ENCODE data around the gene RALGPS2. TPM values are rescaled to one million over a fixed set of nuclear protein-coding genes. Genes with fewer than 3 reads are reported as not detected.
"Not testable (repeated sequence)": the region's sequence is repeated elsewhere in the genome, so short reads cannot be mapped to it uniquely, and the experiment has no call there.

The RALGPS2 gene
- total RNA-seq, 1 donor from 2014 or later = 29.8 TPM

DNA sequence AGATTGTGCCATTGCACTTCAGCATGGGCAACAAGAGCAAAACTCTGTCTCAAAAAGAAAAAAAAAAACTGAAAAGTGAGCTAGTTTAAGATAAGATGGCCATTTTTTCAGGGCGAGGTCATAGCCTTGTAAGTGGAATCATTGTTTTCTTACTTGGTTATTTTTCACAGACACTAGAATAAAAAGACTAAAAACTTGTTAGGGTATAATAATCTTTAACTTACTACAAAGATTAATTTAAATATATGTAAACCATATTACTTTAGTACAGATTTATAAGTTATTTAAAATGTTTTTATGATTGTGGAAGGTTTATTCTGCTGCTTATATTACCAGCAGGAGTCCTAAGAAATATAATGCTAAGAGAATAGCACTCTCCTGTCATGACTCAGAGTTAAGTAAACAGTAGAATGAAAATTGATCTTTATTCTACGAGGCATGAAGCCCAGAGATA lies 122.4 kb downstream of the RALGPS2 start:
- TF ChIP-seq, protein P1, sequence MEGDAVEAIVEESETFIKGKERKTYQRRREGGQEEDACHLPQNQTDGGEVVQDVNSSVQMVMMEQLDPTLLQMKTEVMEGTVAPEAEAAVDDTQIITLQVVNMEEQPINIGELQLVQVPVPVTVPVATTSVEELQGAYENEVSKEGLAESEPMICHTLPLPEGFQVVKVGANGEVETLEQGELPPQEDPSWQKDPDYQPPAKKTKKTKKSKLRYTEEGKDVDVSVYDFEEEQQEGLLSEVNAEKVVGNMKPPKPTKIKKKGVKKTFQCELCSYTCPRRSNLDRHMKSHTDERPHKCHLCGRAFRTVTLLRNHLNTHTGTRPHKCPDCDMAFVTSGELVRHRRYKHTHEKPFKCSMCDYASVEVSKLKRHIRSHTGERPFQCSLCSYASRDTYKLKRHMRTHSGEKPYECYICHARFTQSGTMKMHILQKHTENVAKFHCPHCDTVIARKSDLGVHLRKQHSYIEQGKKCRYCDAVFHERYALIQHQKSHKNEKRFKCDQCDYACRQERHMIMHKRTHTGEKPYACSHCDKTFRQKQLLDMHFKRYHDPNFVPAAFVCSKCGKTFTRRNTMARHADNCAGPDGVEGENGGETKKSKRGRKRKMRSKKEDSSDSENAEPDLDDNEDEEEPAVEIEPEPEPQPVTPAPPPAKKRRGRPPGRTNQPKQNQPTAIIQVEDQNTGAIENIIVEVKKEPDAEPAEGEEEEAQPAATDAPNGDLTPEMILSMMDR (IDR thresholded peaks at IDR 0.05; ENCODE audit: unreplicated experiment) = no peak
- H3K27ac Mint-ChIP-seq (ENCODE audit: unreplicated experiment) = no peak overlapping the region
- H3K36me3 Mint-ChIP-seq (ENCODE audit: low read depth, unreplicated experiment) = no peaks in the 10 kb centered on the region
- no peak overlapping the region for H3K4me3 Mint-ChIP-seq (ENCODE audit: unreplicated experiment)
- H3K27me3 Mint-ChIP-seq (ENCODE audit: unreplicated experiment) = no peaks in the 10 kb centered on the region
- no peaks in the 10 kb centered on the region for H3K9me3 Mint-ChIP-seq (ENCODE audit: unreplicated experiment)
- H3K4me1 Mint-ChIP-seq (ENCODE audit: unreplicated experiment) = no peaks in the 10 kb centered on the region
- no peak for DNase-seq (ENCODE audit: low spot score)

GRCh38 chr1:178847919-178848318 lies 122.9 kb downstream of the RALGPS2 start:
- H3K4me3 Mint-ChIP-seq (ENCODE audit: unreplicated experiment); H3K36me3 Mint-ChIP-seq (ENCODE audit: low read depth, unreplicated experiment); H3K4me1 Mint-ChIP-seq (ENCODE audit: unreplicated experiment); H3K9me3 Mint-ChIP-seq (ENCODE audit: unreplicated experiment); H3K27me3 Mint-ChIP-seq (ENCODE audit: unreplicated experiment); DNase-seq (ENCODE audit: low spot score); H3K27ac Mint-ChIP-seq (ENCODE audit: unreplicated experiment): not testable (repeated sequence)

DNA sequence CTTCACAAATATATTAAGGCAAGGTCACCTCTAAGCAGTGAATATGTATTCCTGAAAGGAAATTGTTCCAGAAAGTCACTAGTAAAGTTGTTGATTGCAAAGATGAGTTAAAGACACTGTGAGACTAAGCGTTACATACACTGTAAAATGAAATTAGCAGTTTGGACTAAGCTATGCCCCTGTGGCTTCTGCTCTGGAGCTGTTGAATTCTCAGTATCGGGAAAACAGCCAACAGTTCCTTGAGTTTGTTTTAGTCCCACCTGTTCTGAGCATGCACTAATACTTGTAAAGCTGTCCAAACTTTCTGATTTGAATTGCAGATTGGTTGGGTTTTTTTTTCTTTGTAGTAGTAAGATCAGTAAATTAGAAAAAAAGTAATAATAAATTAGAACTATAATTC lies 124.9 kb downstream of the RALGPS2 start:
- no peaks in the 10 kb centered on the region for H3K4me1 Mint-ChIP-seq (ENCODE audit: unreplicated experiment)
- H3K27ac Mint-ChIP-seq (ENCODE audit: unreplicated experiment) = no peak overlapping the region
- TF ChIP-seq, protein P1 (IDR thresholded peaks at IDR 0.05; ENCODE audit: unreplicated experiment) = no peak
- H3K9me3 Mint-ChIP-seq (ENCODE audit: unreplicated experiment) = no peaks in the 10 kb centered on the region
- H3K36me3 Mint-ChIP-seq (ENCODE audit: low read depth, unreplicated experiment) = no peaks in the 10 kb centered on the region
- no peaks in the 10 kb centered on the region for H3K27me3 Mint-ChIP-seq (ENCODE audit: unreplicated experiment)
- no peak for DNase-seq (ENCODE audit: low spot score)
- no peak overlapping the region for H3K4me3 Mint-ChIP-seq (ENCODE audit: unreplicated experiment)

DNA sequence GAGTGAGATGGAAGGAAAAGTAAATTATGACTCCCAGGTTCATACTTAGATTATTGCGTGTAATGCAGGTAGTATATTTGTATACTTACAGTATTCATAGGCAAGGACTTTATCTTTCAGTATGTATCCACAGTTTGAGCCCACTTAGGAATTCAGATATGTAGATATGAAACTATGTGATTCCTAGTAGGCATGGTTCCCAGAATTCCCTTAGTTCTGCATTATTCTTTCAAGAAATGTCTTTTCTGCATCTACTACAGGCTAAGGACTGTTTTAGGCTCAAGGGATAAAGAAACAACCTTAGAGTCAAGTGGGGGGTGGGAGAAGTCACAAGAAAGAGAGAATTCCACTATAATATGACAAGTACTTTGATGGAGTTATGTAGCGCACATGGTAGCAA lies 132.1 kb downstream of the RALGPS2 start:
- no peak for DNase-seq (ENCODE audit: low spot score)
- Mint-ChIP-seq H3K27me3 (ENCODE audit: unreplicated experiment) (no peaks in the 10 kb centered on the region), H3K27ac (ENCODE audit: unreplicated experiment) (no peak overlapping the region), H3K4me3 (ENCODE audit: unreplicated experiment) (no peak overlapping the region), H3K9me3 (ENCODE audit: unreplicated experiment) (no peaks in the 10 kb centered on the region), H3K4me1 (ENCODE audit: unreplicated experiment) (no peaks in the 10 kb centered on the region), H3K36me3 (ENCODE audit: low read depth, unreplicated experiment) (no peaks in the 10 kb centered on the region)
- TF ChIP-seq, protein P1 (IDR thresholded peaks at IDR 0.05; ENCODE audit: unreplicated experiment) = no peak

- no peak for DNase-seq (ENCODE audit: low spot score)
Measured at GRCh38 chr1:178862416-178862815, 137.4 kb downstream of the RALGPS2 start.

More at GRCh38 chr1:178862416-178862815, 137.4 kb downstream of the RALGPS2 start:
- no peaks in the 10 kb centered on the region for H3K4me1 Mint-ChIP-seq (ENCODE audit: unreplicated experiment)
- no peak overlapping the region for H3K4me3 Mint-ChIP-seq (ENCODE audit: unreplicated experiment)
- H3K27ac Mint-ChIP-seq (ENCODE audit: unreplicated experiment) = no peak overlapping the region
- no peaks in the 10 kb centered on the region for H3K36me3 Mint-ChIP-seq (ENCODE audit: low read depth, unreplicated experiment)
- no peaks in the 10 kb centered on the region for H3K9me3 Mint-ChIP-seq (ENCODE audit: unreplicated experiment)
- TF ChIP-seq, protein P1 (IDR thresholded peaks at IDR 0.05; ENCODE audit: unreplicated experiment) = no peak
- H3K27me3 Mint-ChIP-seq (ENCODE audit: unreplicated experiment) = peaks cover 1% of the 10 kb centered on the region
